HG02623 (cell line): ENCODE measurements around the gene JCHAIN.
"Not testable (repeated sequence)": the region's sequence is repeated elsewhere in the genome, so short reads cannot be mapped to it uniquely, and the experiment has no call there.

Experiments
- ATAC-seq: cut with Tn5 transposase; IDR thresholded peaks from one replicate; pipeline ENCODE4 v1.9.1; 2021; ENCODE audit warnings: moderate library complexity; ENCODE audit not compliant: unreplicated experiment

Gene JCHAIN

GRCh38 chr4:70666369-70666768 is at the start of gene JCHAIN:
JCHAIN (minus strand) TSS chr4:70666508; CDS start chr4:70666490, 18 bp downstream.
- no peak for ATAC-seq

DNA sequence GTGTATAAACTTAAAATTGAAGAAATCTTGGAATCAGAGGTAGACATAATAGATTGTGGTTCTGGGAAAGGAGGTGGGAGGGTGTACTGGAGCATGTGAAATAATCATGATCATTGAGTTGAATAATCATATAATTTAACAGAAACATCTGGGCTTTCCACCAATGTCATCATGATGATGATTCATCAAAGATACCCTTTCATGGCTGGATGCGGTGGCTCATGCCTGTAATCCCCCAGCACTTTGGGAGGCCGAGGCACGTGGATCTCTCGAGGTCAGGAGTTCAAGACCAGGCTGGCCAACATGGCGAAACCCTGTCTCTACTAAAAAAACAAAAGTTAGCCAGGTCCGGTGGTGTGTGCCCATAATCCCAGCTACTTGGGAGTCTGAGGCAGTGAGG is 48.8 kb upstream of the JCHAIN start:
- ATAC-seq, result peak; percentile 9

GRCh38 chr4:70714079-70714887 is 48.0 kb upstream of the JCHAIN start:
- peak; percentile 44 for ATAC-seq

GRCh38 chr4:70713453-70714078 is 47.3 kb upstream of the JCHAIN start:
- peak; percentile 33 for ATAC-seq

DNA sequence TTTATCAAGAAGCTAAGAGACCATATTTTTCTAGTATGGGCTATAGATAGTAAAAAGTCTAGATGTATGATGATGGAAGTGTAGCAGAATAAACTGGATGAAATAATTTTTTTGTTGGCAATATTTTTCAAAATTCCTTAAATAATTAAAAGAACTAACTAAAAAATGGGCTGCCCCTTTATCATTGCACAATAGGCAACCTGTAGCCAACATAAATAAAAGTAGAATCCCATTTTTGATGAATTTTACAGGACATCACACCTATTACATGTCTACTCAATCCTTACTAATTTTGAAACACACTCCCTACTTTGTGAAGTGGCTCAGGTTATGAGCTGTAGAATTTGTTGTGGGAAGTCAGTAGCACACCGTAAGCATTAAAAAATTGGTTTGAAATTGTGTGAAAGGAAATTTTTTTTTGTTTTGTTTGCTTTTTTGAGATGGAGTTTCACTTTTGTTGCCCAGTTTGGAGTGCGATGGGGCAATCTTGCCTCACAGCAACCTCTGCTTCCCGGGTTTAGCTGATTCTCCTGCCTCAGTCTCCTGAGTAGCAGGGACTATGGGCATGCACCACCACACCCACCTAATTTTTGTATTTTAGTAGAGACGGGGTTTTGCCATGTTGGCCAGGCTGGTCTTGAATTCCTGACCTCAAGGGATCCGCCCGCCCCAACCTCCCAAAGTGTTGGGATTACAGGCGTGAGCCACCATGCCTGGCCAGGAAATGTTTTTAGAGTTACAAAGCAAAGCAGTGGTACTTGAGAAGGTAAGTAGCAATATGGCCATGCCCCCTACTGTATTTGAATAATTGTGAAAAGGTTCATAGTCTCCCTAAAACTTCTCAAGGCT is 46.5 kb upstream of the JCHAIN start:
- no peak for ATAC-seq

DNA sequence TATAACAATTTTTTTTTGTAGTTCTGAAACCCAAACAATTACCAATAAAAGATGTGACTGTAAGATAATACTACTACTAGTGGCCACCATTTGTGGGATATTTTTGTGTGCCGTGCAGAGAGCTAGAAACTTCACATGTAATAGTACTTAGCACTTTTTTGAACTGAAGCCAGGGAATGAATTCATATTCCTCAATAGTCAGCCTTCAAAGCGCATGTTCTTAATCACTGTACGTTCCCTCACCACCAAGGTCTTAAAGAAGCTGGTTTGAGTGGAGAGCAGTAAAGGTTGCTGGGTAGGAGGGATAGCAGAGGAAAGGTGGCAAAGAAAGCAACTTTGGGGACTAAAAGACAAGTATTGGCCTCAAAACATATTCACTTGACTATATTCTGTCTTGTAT is 45.8 kb upstream of the JCHAIN start:
- no peak for ATAC-seq

GRCh38 chr4:70711599-70711998 is 45.3 kb upstream of the JCHAIN start:
- ATAC-seq, result no peak

GRCh38 chr4:70709611-70710205 is 43.4 kb upstream of the JCHAIN start:
- no peak for ATAC-seq

- ATAC-seq, result no peak
Observed at GRCh38 chr4:70706516-70706915, 40.2 kb upstream of the JCHAIN start.

DNA sequence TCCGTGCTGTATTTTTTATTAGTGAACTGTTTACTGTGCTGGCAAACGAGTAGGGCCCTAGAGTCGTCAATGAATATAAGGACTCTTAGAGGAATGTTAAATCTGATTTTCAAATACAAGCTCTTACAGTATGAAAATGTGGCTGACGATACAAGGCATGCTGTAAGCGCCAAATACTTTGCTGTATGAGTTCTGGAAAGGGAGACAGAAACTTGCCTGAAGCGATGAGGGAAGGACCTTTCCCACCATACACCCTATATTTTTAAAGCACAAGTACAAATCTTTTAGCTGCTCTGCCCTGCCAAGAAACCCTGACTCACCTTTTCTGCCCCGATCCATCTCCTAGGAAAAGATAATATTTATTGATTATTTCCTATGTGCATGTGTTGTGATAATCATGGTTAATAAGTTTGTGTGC is 39.7 kb upstream of the JCHAIN start:
- ATAC-seq, result no peak

DNA sequence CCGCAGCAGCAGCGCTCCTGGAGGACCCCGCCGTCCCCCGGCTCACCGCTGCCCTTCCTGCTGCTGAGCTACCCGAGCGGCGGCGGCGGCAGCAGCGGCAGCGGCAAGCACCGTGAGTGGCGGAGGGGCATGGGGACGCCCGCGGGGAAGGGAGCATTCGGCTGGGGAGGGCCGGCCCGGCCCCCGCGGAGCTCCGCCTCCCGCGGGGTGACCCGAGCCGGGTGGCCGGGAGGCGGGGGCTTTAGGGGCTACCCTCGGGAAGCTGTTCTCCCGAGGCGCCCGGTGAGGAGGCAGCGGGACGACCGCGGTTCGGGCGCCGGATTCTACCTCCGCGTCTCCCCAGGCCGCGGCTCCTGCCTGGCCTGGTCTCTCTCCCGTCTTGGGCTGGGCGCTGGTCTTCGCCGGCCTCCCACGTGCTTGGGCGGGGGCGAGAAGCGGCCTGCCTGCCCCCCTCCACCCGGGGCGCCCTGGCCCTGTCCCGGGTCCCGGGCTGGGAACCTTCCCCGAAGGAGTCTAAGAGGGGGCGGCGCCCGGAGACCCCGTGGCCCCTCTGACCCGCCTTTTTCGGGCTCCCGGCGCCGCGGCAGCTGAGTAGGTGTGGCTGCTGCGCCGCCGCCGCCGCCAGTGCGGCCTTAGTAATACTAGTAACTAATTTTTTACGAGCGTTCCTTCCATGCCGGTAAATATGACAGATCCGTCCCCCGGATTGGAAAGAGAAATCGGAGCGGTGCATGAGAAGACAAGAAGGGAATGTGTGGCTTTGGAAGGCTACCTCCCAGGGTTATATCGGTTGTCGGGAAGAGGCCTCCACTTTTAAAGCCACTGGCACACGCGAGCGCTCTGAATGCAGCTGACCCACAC is 39.1 kb upstream of the JCHAIN start:
- peak; percentile 58 for ATAC-seq

DNA sequence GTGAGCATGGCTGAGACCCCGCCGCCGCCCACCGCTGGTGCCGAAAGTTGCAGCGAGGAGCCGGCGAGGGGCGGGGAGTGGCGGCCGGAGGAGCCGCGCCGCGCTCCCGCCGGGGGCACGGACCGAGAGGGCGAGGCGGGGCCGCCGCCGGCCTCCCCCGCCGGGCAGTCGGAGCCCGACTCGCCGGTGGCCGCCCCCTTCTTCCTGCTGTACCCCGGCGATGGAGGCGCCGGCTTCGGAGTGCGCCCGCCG is 38.5 kb upstream of the JCHAIN start:
- ATAC-seq, result peak; percentile 33

GRCh38 chr4:70704215-70704930 is 38.1 kb upstream of the JCHAIN start:
- ATAC-seq, result peak; percentile 60

- ATAC-seq, result no peak
Observed at GRCh38 chr4:70703619-70704214, 37.4 kb upstream of the JCHAIN start.

DNA sequence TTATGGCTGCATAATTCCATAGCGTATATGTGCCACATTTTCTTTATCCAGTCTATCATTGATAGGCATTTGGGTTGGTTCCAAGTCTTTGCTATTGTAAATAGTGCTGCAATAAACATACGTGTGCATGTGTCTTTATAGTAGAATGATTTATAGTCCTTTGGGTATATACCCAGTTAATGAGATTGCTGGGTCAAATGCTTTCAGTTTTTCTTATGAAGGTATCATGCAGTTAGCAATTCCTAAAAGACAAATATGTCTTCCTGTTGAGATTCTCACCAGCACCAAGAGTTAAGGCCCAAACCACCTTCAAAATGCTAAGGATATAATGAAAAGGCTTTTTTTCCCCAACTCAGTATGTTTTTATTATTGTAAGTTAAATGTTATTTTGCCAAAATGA is 36.3 kb upstream of the JCHAIN start:
- not testable (repeated sequence) for ATAC-seq

- no peak for ATAC-seq
Observed at GRCh38 chr4:70701271-70701670, 35.0 kb upstream of the JCHAIN start.

- ATAC-seq, result no peak
Observed at GRCh38 chr4:70700712-70701111, 34.4 kb upstream of the JCHAIN start.

DNA sequence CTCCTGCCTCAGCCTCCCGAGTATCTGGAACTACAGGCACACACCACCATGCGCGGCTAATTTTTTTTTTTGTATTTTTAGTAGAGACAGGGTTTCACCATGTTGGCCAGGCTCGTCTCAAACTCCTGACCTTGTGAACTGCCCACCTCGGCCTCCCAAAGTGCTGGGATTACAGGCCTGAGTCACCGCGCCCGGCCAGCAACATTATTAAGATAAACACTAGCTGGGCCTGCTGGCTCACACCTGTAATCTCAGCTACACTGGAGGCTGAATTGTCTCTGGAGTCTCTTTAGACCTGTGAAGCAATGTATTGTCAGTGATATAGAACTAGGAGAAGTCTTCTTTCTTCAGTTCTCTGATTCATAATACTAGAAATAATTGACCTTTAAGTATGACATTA is 32.1 kb upstream of the JCHAIN start:
- ATAC-seq, result not testable (repeated sequence)

- not testable (repeated sequence) for ATAC-seq
Observed at GRCh38 chr4:70694633-70695032, 28.3 kb upstream of the JCHAIN start.
